ENCODE data around the gene CASR.

Gene CASR

GRCh38 chr3:122233101-122233952, 49.9 kb downstream of the CASR start:
- no peak overlapping the region for H3K27ac ChIP-seq
- TF ChIP-seq, protein P1, sequence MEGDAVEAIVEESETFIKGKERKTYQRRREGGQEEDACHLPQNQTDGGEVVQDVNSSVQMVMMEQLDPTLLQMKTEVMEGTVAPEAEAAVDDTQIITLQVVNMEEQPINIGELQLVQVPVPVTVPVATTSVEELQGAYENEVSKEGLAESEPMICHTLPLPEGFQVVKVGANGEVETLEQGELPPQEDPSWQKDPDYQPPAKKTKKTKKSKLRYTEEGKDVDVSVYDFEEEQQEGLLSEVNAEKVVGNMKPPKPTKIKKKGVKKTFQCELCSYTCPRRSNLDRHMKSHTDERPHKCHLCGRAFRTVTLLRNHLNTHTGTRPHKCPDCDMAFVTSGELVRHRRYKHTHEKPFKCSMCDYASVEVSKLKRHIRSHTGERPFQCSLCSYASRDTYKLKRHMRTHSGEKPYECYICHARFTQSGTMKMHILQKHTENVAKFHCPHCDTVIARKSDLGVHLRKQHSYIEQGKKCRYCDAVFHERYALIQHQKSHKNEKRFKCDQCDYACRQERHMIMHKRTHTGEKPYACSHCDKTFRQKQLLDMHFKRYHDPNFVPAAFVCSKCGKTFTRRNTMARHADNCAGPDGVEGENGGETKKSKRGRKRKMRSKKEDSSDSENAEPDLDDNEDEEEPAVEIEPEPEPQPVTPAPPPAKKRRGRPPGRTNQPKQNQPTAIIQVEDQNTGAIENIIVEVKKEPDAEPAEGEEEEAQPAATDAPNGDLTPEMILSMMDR (conservative IDR thresholded peaks at IDR 0.05) = no peak

- no peak overlapping the region for H3K27ac ChIP-seq
- TF ChIP-seq, protein P1 (conservative IDR thresholded peaks at IDR 0.05) = no peak
Observed at GRCh38 chr3:122234117-122234516, 50.6 kb downstream of the CASR start.

DNA sequence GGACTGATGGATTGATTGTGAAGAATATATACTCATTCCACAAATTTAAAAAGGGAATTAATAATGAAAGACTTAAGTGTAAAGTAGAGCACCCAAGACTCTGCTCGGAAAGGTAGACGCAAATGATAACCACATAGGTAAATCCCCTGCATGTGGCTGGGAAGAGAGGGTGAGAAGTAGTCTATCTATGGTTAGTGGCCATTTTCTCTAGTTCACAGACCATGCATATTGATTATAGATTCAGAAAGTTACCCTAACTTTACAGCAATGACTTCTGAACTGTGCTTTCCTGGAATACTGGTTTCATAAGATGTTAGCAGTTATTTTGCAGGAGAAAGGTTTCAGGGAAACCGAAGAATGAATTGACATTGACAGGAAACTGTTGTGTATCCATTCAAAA, 51.7 kb downstream of the CASR start:
- no peak overlapping the region for H3K27ac ChIP-seq
- TF ChIP-seq, protein P1 (conservative IDR thresholded peaks at IDR 0.05) = no peak

GRCh38 chr3:122239112-122239511, 55.6 kb downstream of the CASR start:
- no peak overlapping the region for H3K27ac ChIP-seq
- TF ChIP-seq, protein P1 (conservative IDR thresholded peaks at IDR 0.05) = no peak

DNA sequence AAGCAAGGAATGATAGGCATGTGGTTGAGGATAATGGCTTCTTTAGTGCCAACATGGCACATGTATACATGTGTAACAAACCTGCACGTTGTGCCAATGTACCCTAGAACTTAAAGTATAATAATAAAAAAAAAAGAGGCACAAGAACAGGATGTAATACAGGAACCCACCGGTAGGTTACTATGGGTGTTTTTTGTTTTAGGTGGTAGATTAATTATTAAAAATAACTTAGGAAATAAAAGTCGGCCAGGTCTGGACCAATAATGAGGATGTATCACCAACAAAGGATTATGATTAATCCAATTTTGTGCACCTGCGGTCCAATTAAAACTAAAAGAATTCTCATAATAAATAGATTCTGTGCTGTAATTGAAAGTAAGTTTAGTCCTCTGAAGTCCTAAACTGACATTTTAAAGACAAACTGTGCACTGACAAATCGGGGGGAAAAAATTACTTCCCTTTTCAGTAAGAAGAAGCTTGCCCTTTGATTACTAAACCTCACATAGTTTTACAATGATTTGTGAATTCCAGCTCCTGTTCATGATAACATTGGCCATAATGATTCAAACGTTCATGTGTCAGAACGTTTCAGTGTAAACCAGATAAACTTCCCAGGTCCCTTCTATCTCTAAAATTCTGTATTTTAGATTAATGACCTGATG, 62.2 kb downstream of the CASR start:
- TF ChIP-seq, protein P1 (conservative IDR thresholded peaks at IDR 0.05) = no peak
- no peak overlapping the region for H3K27ac ChIP-seq

GRCh38 chr3:122246199-122246598, 62.7 kb downstream of the CASR start:
- TF ChIP-seq, protein P1 (conservative IDR thresholded peaks at IDR 0.05) = no peak
- no peak overlapping the region for H3K27ac ChIP-seq

- H3K27ac ChIP-seq = no peak overlapping the region
- TF ChIP-seq, protein P1 (conservative IDR thresholded peaks at IDR 0.05) = no peak
Observed at GRCh38 chr3:122247087-122247824, 63.8 kb downstream of the CASR start.

All from VCaP (cell line).